Measurements from ENCODE around the gene ALDH1L1.

Gene ALDH1L1

GRCh38 chr3:126153695-126154360 lies 26.6 kb downstream of the ALDH1L1 start:
- DNase-seq, result no peak

GRCh38 chr3:126152901-126153694 lies 27.3 kb downstream of the ALDH1L1 start:
- no peak for DNase-seq

GRCh38 chr3:126152458-126152857 lies 27.9 kb downstream of the ALDH1L1 start:
- no peak for DNase-seq

- DNase-seq, result no peak
These were observed 28.7 kb downstream of the ALDH1L1 start for GRCh38 chr3:126151562-126152302.

GRCh38 chr3:126149960-126150515 lies 30.3 kb downstream of the ALDH1L1 start:
- no peak for DNase-seq

DNA sequence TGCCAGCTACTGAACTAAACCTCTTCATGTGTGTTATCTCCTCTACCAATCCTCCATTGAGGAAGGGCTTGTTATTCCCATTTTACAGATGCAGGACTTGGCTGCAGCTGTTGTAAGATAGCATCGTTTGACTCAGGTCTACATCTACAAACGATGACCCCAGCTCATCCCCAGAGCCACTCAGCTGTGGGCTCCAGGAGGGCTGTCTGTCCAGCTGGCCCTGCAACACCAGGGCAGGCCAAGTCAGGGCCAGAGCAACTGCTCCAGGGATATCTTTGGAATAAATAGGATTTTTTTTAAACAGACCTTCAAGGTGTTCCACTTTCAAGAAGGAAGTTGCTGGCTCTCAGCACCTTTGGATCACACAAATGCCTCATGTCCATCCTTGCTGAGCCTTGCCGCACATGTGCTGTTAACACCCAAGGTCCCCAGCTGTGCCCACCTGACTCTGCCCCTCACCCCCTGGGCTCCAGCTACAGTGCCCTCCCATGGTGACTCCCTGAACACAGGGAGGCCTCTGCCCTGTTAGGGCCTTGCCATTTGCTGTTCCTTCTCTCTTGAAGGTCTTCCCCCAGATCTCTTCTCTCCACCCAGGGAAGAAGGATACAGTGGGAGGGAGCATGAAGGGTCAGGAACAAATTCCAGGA lies 31.0 kb downstream of the ALDH1L1 start:
- DNase-seq, result no peak

- no peak for DNase-seq
These were observed 32.3 kb downstream of the ALDH1L1 start for GRCh38 chr3:126147932-126148683.

GRCh38 chr3:126147147-126147931 lies 33.0 kb downstream of the ALDH1L1 start:
- DNase-seq, result no peak

GRCh38 chr3:126146525-126147146 lies 33.8 kb downstream of the ALDH1L1 start:
- DNase-seq, result no peak

DNA sequence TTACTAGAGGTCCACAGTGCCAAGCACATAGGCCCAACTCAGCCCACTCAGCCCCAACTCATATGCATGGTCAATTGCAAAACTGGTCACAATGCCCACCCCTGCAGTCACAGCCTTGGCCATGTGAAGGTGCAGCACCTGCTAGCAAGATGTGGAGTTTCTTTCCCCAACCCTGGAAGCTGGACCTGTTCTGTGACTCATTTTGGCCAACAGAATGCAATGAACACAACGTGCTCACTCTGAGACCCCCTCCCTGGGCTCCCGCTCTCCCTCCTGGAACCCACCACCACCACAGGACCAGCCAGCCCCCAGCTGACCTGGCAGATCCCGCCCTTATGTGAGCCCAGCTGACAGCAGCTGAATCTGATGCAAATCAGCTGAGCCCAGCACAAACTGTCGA lies 34.4 kb downstream of the ALDH1L1 start:
- no peak for DNase-seq

DNA sequence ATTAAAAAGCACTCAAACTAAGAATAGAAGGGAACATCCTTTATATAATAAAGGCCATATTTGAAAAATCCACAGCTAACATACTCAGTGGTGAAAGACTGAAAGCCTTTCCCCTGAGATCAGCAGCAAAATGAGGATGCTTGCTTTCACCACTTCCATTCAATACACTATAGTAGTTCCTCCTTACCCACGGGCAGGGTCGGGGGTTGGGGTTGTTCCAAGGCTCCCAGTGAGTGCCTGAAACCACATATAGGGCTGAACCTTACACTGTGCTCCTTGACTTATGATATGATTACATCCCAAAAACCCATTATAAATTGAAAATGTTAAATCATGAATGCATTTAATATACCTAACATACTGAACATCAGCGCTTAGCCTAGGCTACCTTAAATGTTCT lies 37.7 kb downstream of the ALDH1L1 start:
- no peak for DNase-seq

DNA sequence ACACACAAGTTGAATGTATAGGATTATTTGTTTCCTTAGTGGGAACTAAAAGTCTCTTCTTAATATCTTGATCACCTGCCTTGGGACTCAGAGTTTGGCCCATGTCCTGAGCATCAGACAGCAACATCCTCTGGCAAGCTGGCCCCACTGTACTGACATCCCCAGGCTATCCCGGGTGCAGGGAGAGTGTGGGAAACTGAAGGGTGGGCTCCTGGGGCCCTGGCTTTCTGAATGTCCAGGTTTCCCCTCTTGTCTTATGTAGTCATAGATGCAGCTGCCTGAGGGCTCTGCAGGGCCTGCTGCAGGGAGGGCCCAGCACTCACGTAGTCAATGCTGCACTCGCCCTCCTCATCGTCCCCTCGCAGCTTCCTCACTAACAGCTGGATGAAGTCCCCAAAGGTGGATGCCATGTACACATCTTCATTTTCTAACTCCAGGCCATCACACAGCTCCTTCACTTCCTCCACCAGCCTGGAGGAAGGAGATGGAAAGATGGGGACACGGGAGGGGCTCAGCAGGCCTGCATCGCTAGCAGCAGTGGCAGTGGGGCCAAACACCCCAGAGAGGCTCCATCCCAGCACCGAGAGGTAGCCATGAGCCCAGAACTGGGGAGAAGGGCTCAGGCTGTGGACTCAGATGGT lies 42.8 kb downstream of the ALDH1L1 start:
- DNase-seq, result no peak

DNA sequence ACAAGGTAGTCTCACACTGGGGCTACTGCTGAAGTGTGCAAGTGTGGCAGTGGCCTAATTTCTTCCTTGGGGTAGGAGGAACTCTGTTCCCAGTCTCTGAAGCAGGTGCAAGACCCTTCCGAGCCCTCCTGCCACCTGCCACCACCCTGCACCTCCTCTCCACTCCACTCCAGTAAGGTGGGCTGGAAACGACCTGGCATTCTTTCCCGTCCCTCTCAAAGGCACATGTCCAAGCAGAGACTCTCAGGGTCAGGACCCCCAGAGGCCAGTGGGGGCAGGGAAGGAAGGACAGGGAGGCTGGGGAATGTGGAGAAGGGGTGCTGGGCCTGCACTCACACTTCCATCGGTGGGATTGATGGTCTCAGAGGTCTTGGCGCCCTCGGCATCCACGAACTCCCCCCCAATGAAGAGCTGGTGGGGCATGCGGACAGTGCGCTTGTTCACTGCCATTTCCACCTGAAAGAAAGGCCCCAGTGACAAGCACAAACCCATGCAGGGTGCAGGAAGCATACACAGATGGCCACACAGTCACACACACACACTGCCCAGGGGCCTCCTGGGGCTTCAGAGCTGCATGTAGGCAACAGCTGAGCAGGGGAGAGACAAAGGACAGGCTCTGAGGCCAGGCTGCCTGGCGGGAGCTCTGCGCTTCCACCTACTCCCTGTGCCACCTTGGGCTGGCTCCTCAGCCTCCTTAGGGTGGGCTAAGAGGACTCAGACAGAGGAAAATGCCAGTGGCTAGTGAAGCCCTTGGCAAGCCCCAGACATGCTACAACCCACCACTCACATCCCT lies 43.8 kb downstream of the ALDH1L1 start:
- no peak for DNase-seq

GRCh38 chr3:126135406-126136076 lies 44.8 kb downstream of the ALDH1L1 start:
- DNase-seq, result no peak

- no peak for DNase-seq
These were observed 45.3 kb downstream of the ALDH1L1 start for GRCh38 chr3:126135071-126135405.

- DNase-seq, result peak; percentile 18 to 53
These were observed 46.0 kb downstream of the ALDH1L1 start for GRCh38 chr3:126134219-126134975.

- DNase-seq, result no peak
These were observed 46.8 kb downstream of the ALDH1L1 start for GRCh38 chr3:126133606-126134005.

Data from AML-193 (cell line).